ENCODE data around the gene CTNNA1.

DNA sequence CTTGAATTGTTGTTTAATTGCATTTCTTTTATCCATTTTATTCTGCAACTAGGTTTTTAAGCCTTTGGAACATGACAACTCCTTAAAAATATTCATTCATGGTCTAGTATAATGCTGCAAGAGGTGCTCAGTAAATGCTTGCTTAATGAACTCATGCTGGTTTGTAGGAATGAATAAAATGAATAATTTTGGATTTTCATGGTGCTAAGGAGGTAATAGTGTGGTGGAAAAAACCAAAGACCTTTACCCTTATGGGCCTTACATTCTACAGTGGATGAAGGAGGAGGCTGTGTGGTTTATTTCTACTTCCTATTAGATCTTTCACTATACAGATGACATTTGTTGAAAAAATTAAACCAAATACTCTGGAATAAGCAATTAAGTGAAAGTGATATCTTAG lies 78.5 kb downstream of the CTNNA1 start:
- TF ChIP-seq, protein P1, sequence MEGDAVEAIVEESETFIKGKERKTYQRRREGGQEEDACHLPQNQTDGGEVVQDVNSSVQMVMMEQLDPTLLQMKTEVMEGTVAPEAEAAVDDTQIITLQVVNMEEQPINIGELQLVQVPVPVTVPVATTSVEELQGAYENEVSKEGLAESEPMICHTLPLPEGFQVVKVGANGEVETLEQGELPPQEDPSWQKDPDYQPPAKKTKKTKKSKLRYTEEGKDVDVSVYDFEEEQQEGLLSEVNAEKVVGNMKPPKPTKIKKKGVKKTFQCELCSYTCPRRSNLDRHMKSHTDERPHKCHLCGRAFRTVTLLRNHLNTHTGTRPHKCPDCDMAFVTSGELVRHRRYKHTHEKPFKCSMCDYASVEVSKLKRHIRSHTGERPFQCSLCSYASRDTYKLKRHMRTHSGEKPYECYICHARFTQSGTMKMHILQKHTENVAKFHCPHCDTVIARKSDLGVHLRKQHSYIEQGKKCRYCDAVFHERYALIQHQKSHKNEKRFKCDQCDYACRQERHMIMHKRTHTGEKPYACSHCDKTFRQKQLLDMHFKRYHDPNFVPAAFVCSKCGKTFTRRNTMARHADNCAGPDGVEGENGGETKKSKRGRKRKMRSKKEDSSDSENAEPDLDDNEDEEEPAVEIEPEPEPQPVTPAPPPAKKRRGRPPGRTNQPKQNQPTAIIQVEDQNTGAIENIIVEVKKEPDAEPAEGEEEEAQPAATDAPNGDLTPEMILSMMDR (IDR thresholded peaks at IDR 0.05 in 4 of 5, conservative IDR thresholded peaks at IDR 0.05 in 1 of 5), result no peak
- no peak for TF ChIP-seq POLR2A (IDR thresholded peaks at IDR 0.05)
